AG09319 (cell line): ENCODE data around the gene HOXB9.
A peak's percentile ranks its signal among the peaks of the same experiment; 100 is the strongest.

Experiments
- DNase-seq: peaks from one replicate; pipeline ENCODE4 v3.0.0-alpha.2; 2010; ENCODE audit warnings: low read depth; ENCODE audit errors: extremely low read depth
- CTCF ChIP-seq: IDR thresholded peaks from 2 replicates; pipeline ENCODE4 v1.5.1; 2011; ENCODE audit warnings: low read depth, mild to moderate bottlenecking, inconsistent platforms, low read length, moderate library complexity

Gene HOXB9

DNA sequence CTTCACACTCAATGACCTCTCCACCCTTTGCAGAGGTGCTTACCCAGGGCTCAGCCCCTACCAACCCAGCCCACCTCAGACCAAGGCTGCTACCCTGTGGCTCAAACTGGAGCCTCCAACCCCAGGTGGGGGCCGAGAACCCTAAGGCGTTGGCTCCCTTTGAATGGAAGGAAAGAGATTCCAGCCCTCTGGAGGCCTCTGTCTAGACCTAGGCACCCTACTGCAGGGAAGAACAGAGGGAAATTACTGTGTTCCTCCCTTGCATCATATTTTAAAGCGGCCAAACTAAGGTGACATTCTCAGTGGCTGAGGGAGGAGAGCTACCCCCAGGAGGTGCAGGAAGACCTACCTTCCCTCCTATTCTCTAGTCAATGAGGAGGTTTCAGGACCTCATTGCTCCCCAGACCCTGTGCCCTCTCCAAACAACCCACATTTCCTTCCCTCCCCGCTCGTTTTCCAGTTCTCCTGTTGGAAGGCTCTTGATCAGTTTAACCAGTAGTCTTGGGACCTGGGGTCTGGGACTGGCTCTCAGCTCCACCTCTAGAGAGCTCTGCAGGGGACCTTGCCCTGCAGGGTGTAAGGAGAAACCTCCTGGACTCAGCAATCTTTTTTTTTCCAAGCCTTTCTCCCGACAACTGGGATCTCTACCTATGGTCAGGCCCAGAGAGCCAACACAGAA is 5.6 kb downstream of the HOXB9 start:
- no peak for TF ChIP-seq CTCF
- no peak for DNase-seq

GRCh38 chr17:48619826-48620449 is 6.2 kb downstream of the HOXB9 start:
- no peak for DNase-seq
- TF ChIP-seq CTCF: no peak

- TF ChIP-seq CTCF: peak; percentile 96
- DNase-seq: peak; percentile 22
Observed at GRCh38 chr17:48618256-48618896, 7.8 kb downstream of the HOXB9 start.

DNA sequence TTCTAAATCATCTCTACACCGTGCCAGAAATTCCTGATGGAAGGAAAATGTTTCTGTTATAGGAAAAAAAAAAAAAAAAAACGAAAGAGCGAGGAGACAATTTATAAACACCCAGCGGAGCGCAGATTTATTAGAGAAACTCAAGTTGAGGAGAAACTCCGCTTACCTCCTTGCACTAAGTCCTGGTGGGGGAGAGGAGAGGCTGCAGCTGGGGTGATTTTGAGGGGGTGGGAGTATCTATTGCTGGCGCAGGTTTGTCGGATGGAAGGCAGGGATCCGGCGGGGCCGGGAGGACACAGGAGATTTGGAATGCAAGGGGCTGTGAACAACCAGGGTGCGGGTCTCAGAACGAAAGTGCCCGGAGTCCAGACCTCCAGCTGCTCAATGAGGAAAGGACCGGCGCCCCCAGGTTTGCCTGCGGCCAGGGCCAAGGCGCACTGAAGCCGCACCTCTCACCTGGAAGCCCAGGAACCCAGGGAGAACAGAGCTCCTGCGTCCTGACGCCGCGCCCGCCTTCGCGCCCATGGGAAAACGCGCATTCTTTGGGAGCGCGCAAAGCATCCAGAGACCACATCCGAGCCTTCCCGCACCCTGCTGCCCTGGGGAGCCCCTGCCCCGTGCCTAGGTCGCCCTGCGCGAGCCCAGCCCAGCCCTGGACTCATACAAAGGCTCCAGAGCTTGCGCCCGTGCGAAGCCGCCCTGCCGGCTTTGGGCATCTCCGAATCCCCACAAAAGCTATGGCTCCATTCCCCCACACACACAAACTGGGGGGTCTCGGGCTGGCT is 8.5 kb downstream of the HOXB9 start:
- no peak for DNase-seq
- TF ChIP-seq CTCF: no peak

- DNase-seq: no peak
- no peak for TF ChIP-seq CTCF
Observed at GRCh38 chr17:48616717-48617470, 9.3 kb downstream of the HOXB9 start.

- no peak for DNase-seq
- TF ChIP-seq CTCF: no peak
Observed at GRCh38 chr17:48615963-48616716, 10.0 kb downstream of the HOXB9 start.
